CD4-positive, alpha-beta T cell treated with Interferon gamma for 1 hour (primary cell): ENCODE data around the gene DKK3.
A peak's percentile ranks its signal among the peaks of the same experiment; 100 is the strongest.

Source experiments
- DNase-seq: peaks from one replicate; pipeline ENCODE4 v3.0.0-alpha.2; 2020

The DKK3 gene

GRCh38 chr11:12003336-12003735 lies 5.1 kb downstream of the DKK3 start:
- no peak for DNase-seq

- no peak for DNase-seq
These were observed 7.2 kb downstream of the DKK3 start for GRCh38 chr11:12001186-12001585.

- DNase-seq: no peak
These were observed 10.2 kb downstream of the DKK3 start for GRCh38 chr11:11998091-11998781.

- no peak for DNase-seq
These were observed 11.4 kb downstream of the DKK3 start for GRCh38 chr11:11997049-11997322.

GRCh38 chr11:11996321-11997048 lies 11.9 kb downstream of the DKK3 start:
- no peak for DNase-seq

GRCh38 chr11:11995601-11996000 lies 12.8 kb downstream of the DKK3 start:
- peak; percentile 10 for DNase-seq

- no peak for DNase-seq
These were observed 14.6 kb downstream of the DKK3 start for GRCh38 chr11:11993839-11994238.

- no peak for DNase-seq
These were observed 15.9 kb downstream of the DKK3 start for GRCh38 chr11:11992257-11993212.

GRCh38 chr11:11989774-11990744 lies 18.4 kb downstream of the DKK3 start:
- DNase-seq: no peak

GRCh38 chr11:11988681-11989261 lies 19.7 kb downstream of the DKK3 start:
- DNase-seq: no peak

GRCh38 chr11:11988099-11988651 lies 20.3 kb downstream of the DKK3 start:
- no peak for DNase-seq

- DNase-seq: no peak
These were observed 20.9 kb downstream of the DKK3 start for GRCh38 chr11:11987503-11988022.

- DNase-seq: no peak
These were observed 22.2 kb downstream of the DKK3 start for GRCh38 chr11:11985954-11986949.

- DNase-seq: no peak
These were observed 23.3 kb downstream of the DKK3 start for GRCh38 chr11:11985016-11985715.

- no peak for DNase-seq
These were observed 23.9 kb downstream of the DKK3 start for GRCh38 chr11:11984563-11984962.

GRCh38 chr11:11983427-11983826 lies 25.0 kb downstream of the DKK3 start:
- DNase-seq: no peak

GRCh38 chr11:11982975-11983374 lies 25.5 kb downstream of the DKK3 start:
- no peak for DNase-seq

GRCh38 chr11:11982461-11982860 lies 26.0 kb downstream of the DKK3 start:
- DNase-seq: no peak

- DNase-seq: no peak
These were observed 26.6 kb downstream of the DKK3 start for GRCh38 chr11:11981840-11982239.

- DNase-seq: no peak
These were observed 27.1 kb downstream of the DKK3 start for GRCh38 chr11:11981364-11981763.
